K562 (cell line): ENCODE data around the gene DENND2C. TPM values are rescaled to one million over a fixed set of nuclear protein-coding genes. Genes with fewer than 3 reads are reported as not detected.

Experiments used
- STAT5B ChIP-seq: fragments of 250-450 bp; sonication (Bioruptor Pico); IDR thresholded peaks from 2 replicates; pipeline ENCODE4 v1.8.0; 2021; ENCODE audit warnings: mild to moderate bottlenecking, inconsistent platforms
- ZC3H8 ChIP-seq: fragments of 450-650 bp; IDR thresholded peaks from 2 replicates; pipeline ENCODE4 v1.6.1; 2017
- polyA plus RNA-seq, 8 experiments: library from polyadenylated mRNA; depleted of rRNA in 4 of 8; stranded (reverse) in 5 of 8; unstranded in 3 of 8; fragments of >200 nt; fragmentation: Nextera tagmentation in 2 of 8; fragmentation: Illumina TruSeq in 1 of 8; extraction: Ambion mirVana in 2 of 8; extraction: Trizol in 1 of 8; gene quantifications; 2 replicates each; pipeline versions ENCODE4 v1.2.1 to v1.2.3, GENCODE V29; 2011 to 2014; ENCODE audit warnings: inconsistent platforms in 1 of 8, missing spikeins in 1 of 8
- total RNA-seq, 7 experiments: library from RNA; depleted of rRNA in 6 of 7; stranded (reverse); fragments of >200 nt in 6 of 7; fragmentation: Illumina TruSeq in 2 of 7; extraction: Trizol in 2 of 7; gene quantifications; 2 replicates each; pipeline versions ENCODE4 v1.2.1 to v1.2.3, GENCODE V29; 2011 to 2021; ENCODE audit warnings: low replicate concordance in 1 of 7
- TF ChIP-seq, protein P1 (sequence below): fragments of 450-650 bp; IDR thresholded peaks from 2 replicates; pipeline ENCODE4 v1.6.1; 2016; ENCODE audit warnings: mild to moderate bottlenecking, moderate library complexity
- TF ChIP-seq, protein P2 (sequence below), 2 experiments: IDR thresholded peaks; 2 replicates each; pipeline ENCODE4 v1.6.1; 2011; ENCODE audit warnings: borderline replicate concordance in 1 of 2, control low read depth in 1 of 2, low read depth in 1 of 2, low read length in 1 of 2, mild to moderate bottlenecking in 1 of 2, mixed read lengths in 1 of 2, moderate library complexity in 1 of 2; ENCODE audit not compliant: insufficient read depth in 1 of 2, insufficient read length in 1 of 2, poor library complexity in 1 of 2, severe bottlenecking in 1 of 2; ENCODE audit errors: extremely low read depth in 1 of 2

The DENND2C gene
- total and polyA plus RNA-seq, 9 of the 15 experiments (the other 6 are each of a cell fraction or from before 2014, with no cell fraction given): 0.03 to 0.25 (median 0.14) TPM

DNA sequence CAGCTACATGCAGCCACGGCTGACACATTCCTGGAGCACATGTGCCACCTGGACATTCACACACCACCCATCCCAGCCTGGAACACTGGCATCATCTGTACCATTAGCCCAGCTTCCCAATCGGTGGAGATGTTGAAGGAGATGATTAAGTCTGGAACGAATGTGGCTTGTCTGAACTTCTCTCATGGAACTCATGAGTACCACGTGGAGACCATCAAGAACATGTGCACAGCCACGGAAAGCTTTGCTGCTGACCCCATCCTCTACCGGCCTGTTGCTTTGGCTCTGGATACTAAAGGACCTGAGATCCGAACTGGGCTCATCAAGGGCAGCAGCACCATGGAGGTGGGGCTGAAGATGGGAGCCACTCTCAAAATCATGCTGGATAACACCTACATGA is 133.8 kb downstream of the DENND2C start (continued):
- TF ChIP-seq, protein P1, sequence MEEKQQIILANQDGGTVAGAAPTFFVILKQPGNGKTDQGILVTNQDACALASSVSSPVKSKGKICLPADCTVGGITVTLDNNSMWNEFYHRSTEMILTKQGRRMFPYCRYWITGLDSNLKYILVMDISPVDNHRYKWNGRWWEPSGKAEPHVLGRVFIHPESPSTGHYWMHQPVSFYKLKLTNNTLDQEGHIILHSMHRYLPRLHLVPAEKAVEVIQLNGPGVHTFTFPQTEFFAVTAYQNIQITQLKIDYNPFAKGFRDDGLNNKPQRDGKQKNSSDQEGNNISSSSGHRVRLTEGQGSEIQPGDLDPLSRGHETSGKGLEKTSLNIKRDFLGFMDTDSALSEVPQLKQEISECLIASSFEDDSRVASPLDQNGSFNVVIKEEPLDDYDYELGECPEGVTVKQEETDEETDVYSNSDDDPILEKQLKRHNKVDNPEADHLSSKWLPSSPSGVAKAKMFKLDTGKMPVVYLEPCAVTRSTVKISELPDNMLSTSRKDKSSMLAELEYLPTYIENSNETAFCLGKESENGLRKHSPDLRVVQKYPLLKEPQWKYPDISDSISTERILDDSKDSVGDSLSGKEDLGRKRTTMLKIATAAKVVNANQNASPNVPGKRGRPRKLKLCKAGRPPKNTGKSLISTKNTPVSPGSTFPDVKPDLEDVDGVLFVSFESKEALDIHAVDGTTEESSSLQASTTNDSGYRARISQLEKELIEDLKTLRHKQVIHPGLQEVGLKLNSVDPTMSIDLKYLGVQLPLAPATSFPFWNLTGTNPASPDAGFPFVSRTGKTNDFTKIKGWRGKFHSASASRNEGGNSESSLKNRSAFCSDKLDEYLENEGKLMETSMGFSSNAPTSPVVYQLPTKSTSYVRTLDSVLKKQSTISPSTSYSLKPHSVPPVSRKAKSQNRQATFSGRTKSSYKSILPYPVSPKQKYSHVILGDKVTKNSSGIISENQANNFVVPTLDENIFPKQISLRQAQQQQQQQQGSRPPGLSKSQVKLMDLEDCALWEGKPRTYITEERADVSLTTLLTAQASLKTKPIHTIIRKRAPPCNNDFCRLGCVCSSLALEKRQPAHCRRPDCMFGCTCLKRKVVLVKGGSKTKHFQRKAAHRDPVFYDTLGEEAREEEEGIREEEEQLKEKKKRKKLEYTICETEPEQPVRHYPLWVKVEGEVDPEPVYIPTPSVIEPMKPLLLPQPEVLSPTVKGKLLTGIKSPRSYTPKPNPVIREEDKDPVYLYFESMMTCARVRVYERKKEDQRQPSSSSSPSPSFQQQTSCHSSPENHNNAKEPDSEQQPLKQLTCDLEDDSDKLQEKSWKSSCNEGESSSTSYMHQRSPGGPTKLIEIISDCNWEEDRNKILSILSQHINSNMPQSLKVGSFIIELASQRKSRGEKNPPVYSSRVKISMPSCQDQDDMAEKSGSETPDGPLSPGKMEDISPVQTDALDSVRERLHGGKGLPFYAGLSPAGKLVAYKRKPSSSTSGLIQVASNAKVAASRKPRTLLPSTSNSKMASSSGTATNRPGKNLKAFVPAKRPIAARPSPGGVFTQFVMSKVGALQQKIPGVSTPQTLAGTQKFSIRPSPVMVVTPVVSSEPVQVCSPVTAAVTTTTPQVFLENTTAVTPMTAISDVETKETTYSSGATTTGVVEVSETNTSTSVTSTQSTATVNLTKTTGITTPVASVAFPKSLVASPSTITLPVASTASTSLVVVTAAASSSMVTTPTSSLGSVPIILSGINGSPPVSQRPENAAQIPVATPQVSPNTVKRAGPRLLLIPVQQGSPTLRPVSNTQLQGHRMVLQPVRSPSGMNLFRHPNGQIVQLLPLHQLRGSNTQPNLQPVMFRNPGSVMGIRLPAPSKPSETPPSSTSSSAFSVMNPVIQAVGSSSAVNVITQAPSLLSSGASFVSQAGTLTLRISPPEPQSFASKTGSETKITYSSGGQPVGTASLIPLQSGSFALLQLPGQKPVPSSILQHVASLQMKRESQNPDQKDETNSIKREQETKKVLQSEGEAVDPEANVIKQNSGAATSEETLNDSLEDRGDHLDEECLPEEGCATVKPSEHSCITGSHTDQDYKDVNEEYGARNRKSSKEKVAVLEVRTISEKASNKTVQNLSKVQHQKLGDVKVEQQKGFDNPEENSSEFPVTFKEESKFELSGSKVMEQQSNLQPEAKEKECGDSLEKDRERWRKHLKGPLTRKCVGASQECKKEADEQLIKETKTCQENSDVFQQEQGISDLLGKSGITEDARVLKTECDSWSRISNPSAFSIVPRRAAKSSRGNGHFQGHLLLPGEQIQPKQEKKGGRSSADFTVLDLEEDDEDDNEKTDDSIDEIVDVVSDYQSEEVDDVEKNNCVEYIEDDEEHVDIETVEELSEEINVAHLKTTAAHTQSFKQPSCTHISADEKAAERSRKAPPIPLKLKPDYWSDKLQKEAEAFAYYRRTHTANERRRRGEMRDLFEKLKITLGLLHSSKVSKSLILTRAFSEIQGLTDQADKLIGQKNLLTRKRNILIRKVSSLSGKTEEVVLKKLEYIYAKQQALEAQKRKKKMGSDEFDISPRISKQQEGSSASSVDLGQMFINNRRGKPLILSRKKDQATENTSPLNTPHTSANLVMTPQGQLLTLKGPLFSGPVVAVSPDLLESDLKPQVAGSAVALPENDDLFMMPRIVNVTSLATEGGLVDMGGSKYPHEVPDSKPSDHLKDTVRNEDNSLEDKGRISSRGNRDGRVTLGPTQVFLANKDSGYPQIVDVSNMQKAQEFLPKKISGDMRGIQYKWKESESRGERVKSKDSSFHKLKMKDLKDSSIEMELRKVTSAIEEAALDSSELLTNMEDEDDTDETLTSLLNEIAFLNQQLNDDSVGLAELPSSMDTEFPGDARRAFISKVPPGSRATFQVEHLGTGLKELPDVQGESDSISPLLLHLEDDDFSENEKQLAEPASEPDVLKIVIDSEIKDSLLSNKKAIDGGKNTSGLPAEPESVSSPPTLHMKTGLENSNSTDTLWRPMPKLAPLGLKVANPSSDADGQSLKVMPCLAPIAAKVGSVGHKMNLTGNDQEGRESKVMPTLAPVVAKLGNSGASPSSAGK: peak; percentile 29; the same call in 1 of the 2 replicates
- TF ChIP-seq STAT5B (CRISPR knock-in tag) (no peak), ZC3H8 (no peak)
- TF ChIP-seq, protein P2, sequence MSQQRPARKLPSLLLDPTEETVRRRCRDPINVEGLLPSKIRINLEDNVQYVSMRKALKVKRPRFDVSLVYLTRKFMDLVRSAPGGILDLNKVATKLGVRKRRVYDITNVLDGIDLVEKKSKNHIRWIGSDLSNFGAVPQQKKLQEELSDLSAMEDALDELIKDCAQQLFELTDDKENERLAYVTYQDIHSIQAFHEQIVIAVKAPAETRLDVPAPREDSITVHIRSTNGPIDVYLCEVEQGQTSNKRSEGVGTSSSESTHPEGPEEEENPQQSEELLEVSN (IDR thresholded peaks at IDR 0.05; ENCODE audit: borderline replicate concordance in 1 of 2, extremely low read depth in 1 of 2, insufficient read depth in 1 of 2, insufficient read length in 1 of 2, low read depth in 1 of 2, low read length in 1 of 2, poor library complexity in 1 of 2, severe bottlenecking in 1 of 2): peak in 1 of 2 experiments; percentile 14
